ENCODE data around the gene MLPH. TPM values are rescaled to one million over a fixed set of nuclear protein-coding genes. Genes with fewer than 3 reads are reported as not detected.

The MLPH gene
- total and polyA plus RNA-seq, 2 donors (not counting 1 experiment from before 2014, with no cell fraction given) = not detected

GRCh38 chr2:237535385-237536082, 48.5 kb downstream of the MLPH start:
- Histone ChIP-seq H2AFZ (ENCODE audit: insufficient read depth, low read depth, low read length, poor library complexity, severe bottlenecking) (no peak overlapping the region), H3K4me1 (ENCODE audit: control insufficient read depth in 2 of 2, insufficient read depth in 2 of 2, low read length in 2 of 2) (no peaks in the 10 kb centered on the region), H3K4me2 (replicated peaks; ENCODE audit: low read depth, low read length, poor library complexity, severe bottlenecking) (no peak overlapping the region), H3K36me3 (replicated peaks in 1 of 2; ENCODE audit: control extremely low read depth in 1 of 2, control insufficient read depth in 1 of 2, extremely low read depth in 1 of 2, insufficient read depth in 2 of 2, low read length in 1 of 2) (no peaks in the 10 kb centered on the region), H4K20me1 (ENCODE audit: control insufficient read depth, insufficient read depth, low read length, poor library complexity, severe bottlenecking) (no peaks in the 10 kb centered on the region), H3K9ac (ENCODE audit: low read length) (no peak overlapping the region), H3K27ac (ENCODE audit: low read length in 2 of 2) (no peak overlapping the region), H3K9me3 (ENCODE audit: control extremely low read depth in 1 of 3, control insufficient read depth in 2 of 3, insufficient read depth in 1 of 3, low read length in 2 of 3) (no peaks in the 10 kb centered on the region), H3K4me3 (ENCODE audit: control extremely low read depth in 1 of 5, extremely low read depth in 1 of 5, insufficient read depth in 1 of 5, low read depth in 2 of 5, low read length in 4 of 5) (no peak overlapping the region), H3K27me3 (replicated peaks in 1 of 4; ENCODE audit: control extremely low read depth in 1 of 4, control insufficient read depth in 3 of 4, insufficient read depth in 4 of 4, low read length in 3 of 4) (peaks cover 0 to 2% (median 0%) of the 10 kb centered on the region in 4 experiments), H3K79me2 (ENCODE audit: control insufficient read depth, insufficient read depth, low read length) (no peaks in the 10 kb centered on the region)
- DNase-seq (no peak), ATAC-seq (ENCODE audit: low read depth) (no peak)
- Mint-ChIP-seq H3K27me3 (peaks cover 15% of the 10 kb centered on the region), H3K9me3 (ENCODE audit: insufficient read depth) (no peaks in the 10 kb centered on the region), H3K27ac (no peak overlapping the region), H3K4me3 (no peak overlapping the region), H3K4me1 (peaks cover 3% of the 10 kb centered on the region)
- intact Hi-C loops (cut with micrococcal nuclease) = no loop called here
- no peak for TF ChIP-seq CTCF (IDR thresholded peaks at IDR 0.05)
- TF ChIP-seq EZH2 (IDR thresholded peaks at IDR 0.05; ENCODE audit: borderline replicate concordance, insufficient read depth, low read depth, low read length, poor library complexity, severe bottlenecking) = no peak
- ChIA-PET POLR2A (no interaction called here), CTCF (interaction anchor here (1.8 kb wide), 1 partner anchor 37 kb away, joined by 4 read pairs; no protein-coding TSS in a partner anchor)
- 100% methylated on average over 2 of the region's 8 CpGs for WGBS (ENCODE audit: insufficient coverage)

DNA sequence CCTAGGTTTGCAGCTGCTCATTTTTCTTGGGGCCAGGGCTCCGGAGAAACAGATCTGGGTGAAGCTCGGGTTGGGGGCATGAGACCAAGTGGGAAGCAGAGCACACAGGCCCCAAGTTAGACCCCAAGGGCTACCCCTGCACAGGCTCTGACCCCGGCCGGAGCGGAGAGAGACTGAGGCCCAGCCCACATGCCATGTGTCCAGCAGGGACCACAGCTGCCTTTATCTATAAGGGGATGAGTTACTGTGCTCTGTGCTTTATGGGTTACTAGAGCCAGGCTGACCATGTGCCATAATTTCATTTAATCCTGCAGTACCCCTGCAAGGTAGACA, 49.0 kb downstream of the MLPH start:
- H3K79me2 ChIP-seq (ENCODE audit: control insufficient read depth, insufficient read depth, low read length) = no peaks in the 10 kb centered on the region
- Mint-ChIP-seq H3K27ac (no peak overlapping the region), H3K4me3 (no peak overlapping the region), H3K9me3 (ENCODE audit: insufficient read depth) (no peaks in the 10 kb centered on the region), H3K4me1 (peaks cover 3% of the 10 kb centered on the region), H3K27me3 (peaks cover 15% of the 10 kb centered on the region)
- H3K9ac ChIP-seq (ENCODE audit: low read length) = no peak overlapping the region
- ATAC-seq (ENCODE audit: low read depth) (no peak), DNase-seq (no peak)
- ChIA-PET POLR2A (no interaction called here), CTCF (interaction anchor here (1.8 kb wide), 1 partner anchor 36 kb away, joined by 4 read pairs; no protein-coding TSS in a partner anchor)
- H2AFZ ChIP-seq (ENCODE audit: insufficient read depth, low read depth, low read length, poor library complexity, severe bottlenecking) = no peak overlapping the region
- no peak overlapping the region for H3K4me2 ChIP-seq (replicated peaks; ENCODE audit: low read depth, low read length, poor library complexity, severe bottlenecking)
- TF ChIP-seq CTCF (IDR thresholded peaks at IDR 0.05) (no peak), EZH2 (IDR thresholded peaks at IDR 0.05; ENCODE audit: borderline replicate concordance, insufficient read depth, low read depth, low read length, poor library complexity, severe bottlenecking) (no peak)
- no peak overlapping the region for H3K27ac ChIP-seq (ENCODE audit: low read length in 2 of 2)
- 92% methylated on average over 2 of the region's 5 CpGs for WGBS (ENCODE audit: insufficient coverage)
- no peak overlapping the region for H3K4me3 ChIP-seq (ENCODE audit: control extremely low read depth in 1 of 5, extremely low read depth in 1 of 5, insufficient read depth in 1 of 5, low read depth in 2 of 5, low read length in 4 of 5)
- H3K4me1 ChIP-seq (ENCODE audit: control insufficient read depth in 2 of 2, insufficient read depth in 2 of 2, low read length in 2 of 2) = no peaks in the 10 kb centered on the region
- intact Hi-C loops (cut with micrococcal nuclease) = no loop called here
- H3K27me3 ChIP-seq (replicated peaks in 1 of 4; ENCODE audit: control extremely low read depth in 1 of 4, control insufficient read depth in 3 of 4, insufficient read depth in 4 of 4, low read length in 3 of 4) = peaks cover 0 to 4% (median 0%) of the 10 kb centered on the region in 4 experiments
- H4K20me1 ChIP-seq (ENCODE audit: control insufficient read depth, insufficient read depth, low read length, poor library complexity, severe bottlenecking) = no peaks in the 10 kb centered on the region
- H3K9me3 ChIP-seq (ENCODE audit: control extremely low read depth in 1 of 3, control insufficient read depth in 2 of 3, insufficient read depth in 1 of 3, low read length in 2 of 3) = no peaks in the 10 kb centered on the region
- H3K36me3 ChIP-seq (replicated peaks in 1 of 2; ENCODE audit: control extremely low read depth in 1 of 2, control insufficient read depth in 1 of 2, extremely low read depth in 1 of 2, insufficient read depth in 2 of 2, low read length in 1 of 2) = no peaks in the 10 kb centered on the region

Data from B cell (primary cell).